22Rv1 (cell line): ENCODE data around the gene TRPV4.

Experiments used
- H3K27ac ChIP-seq: fragments of 450-650 bp; 2 replicates; pipeline ENCODE4 v1.5.1; 2017
- CTCF ChIP-seq: fragments of 450-650 bp; IDR thresholded peaks from 2 replicates; pipeline ENCODE4 v1.5.1; 2017; ENCODE audit warnings: mild to moderate bottlenecking
- ZFX ChIP-seq: fragments of 450-650 bp; IDR thresholded peaks from 2 replicates; pipeline ENCODE4 v1.6.1; 2017; ENCODE audit warnings: antibody characterized with exemption, borderline replicate concordance

TRPV4 gene

DNA sequence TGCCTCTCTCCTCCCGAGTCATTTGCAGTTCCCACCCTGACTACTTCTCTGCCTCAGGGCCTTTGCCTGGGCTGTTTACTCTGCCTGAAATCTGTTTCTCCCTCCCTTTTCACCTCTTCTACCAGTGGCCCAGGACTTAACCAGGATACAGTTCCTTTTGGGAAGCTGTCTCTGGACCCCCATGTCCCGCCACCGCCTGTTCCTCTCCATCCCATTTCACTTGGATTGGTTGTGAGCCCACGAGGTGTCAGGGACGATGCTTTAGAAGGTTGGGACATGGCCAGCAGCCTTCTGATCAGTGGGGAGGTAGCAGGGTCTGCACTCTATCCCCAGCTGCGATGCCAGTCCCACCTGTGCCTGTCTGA lies 67.8 kb downstream of the TRPV4 start:
- no peak for TF ChIP-seq ZFX
- TF ChIP-seq CTCF, result no peak
- H3K27ac ChIP-seq, result no peak overlapping the region

DNA sequence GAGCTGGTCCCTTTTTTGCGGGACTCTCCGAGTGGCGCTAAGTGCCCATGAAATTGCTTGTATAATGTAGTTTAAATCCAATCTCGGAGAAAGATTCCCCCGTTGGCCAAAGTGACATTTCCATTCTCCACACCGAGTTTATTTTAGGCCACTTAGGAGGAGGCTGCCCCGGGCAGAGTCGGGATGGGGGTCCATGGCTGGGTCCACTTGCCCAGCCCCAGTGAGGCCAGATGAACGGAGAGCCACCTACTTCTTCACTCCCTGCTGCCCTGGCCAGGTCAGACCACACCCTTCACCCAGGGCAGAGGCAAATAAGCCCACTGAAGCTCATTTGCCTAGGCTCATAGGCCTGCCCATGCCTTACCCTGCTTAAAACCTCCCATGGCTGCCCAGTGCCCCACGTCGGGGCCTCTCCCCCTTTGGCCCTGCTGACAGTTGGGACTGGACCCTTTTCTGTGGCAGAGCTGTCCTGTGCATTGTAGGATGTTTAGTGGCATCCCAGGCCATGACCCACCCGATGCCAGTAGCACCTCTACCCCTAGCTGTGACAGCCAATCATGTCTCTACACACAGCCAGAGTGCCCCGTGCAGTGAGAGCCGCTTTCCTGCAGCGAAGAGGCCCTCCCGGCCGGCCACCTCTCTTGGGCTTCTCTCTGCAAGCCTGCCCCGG lies 68.3 kb downstream of the TRPV4 start:
- TF ChIP-seq ZFX, result no peak
- H3K27ac ChIP-seq, result no peak overlapping the region

- peak; percentile 10; the same call in 1 of the 2 replicates for TF ChIP-seq CTCF
- no peak for TF ChIP-seq ZFX
Measured at GRCh38 chr12:109764123-109764522, 69.1 kb downstream of the TRPV4 start.

DNA sequence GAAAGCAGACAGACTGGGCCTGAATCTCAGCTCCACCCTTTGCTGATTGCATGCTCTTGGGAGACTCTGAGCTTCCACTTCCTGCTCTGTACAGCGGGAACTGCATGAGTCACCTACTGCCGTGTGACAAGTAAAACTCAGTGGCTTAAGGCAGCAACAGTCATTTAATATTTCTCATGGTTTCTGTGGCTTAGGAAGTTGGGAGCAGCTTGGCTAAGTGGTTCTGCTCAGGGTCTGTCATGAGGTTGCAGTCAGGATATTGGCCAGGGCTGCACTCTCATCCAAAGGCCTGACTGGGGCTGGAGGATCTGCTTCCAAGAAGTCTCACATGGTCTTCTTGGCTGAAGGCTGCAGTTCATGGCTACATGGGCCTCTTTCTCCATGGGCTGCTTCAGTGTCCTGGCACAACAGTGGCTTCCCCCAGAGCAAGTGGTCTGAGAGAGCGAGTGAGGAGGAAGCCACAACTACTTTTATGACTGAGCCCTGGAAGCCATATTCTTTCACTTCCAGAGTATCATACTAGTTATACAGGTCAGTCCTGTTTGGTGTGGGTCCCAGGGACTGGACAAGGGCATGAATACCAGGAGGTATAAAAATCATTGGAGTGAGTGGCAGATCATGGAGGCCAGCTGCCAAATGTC lies 69.9 kb downstream of the TRPV4 start:
- TF ChIP-seq CTCF, result no peak
- TF ChIP-seq ZFX, result no peak
- no peak overlapping the region for H3K27ac ChIP-seq

More at GRCh38 chr12:109764123-109764522, 69.1 kb downstream of the TRPV4 start:
- H3K27ac ChIP-seq, result no peak overlapping the region

GRCh38 chr12:109762673-109763191 lies 70.5 kb downstream of the TRPV4 start:
- TF ChIP-seq CTCF (no peak), ZFX (no peak)
- H3K27ac ChIP-seq, result no peak overlapping the region

GRCh38 chr12:109762071-109762672 lies 71.0 kb downstream of the TRPV4 start:
- no peak overlapping the region for H3K27ac ChIP-seq
- TF ChIP-seq CTCF (no peak), ZFX (no peak)

DNA sequence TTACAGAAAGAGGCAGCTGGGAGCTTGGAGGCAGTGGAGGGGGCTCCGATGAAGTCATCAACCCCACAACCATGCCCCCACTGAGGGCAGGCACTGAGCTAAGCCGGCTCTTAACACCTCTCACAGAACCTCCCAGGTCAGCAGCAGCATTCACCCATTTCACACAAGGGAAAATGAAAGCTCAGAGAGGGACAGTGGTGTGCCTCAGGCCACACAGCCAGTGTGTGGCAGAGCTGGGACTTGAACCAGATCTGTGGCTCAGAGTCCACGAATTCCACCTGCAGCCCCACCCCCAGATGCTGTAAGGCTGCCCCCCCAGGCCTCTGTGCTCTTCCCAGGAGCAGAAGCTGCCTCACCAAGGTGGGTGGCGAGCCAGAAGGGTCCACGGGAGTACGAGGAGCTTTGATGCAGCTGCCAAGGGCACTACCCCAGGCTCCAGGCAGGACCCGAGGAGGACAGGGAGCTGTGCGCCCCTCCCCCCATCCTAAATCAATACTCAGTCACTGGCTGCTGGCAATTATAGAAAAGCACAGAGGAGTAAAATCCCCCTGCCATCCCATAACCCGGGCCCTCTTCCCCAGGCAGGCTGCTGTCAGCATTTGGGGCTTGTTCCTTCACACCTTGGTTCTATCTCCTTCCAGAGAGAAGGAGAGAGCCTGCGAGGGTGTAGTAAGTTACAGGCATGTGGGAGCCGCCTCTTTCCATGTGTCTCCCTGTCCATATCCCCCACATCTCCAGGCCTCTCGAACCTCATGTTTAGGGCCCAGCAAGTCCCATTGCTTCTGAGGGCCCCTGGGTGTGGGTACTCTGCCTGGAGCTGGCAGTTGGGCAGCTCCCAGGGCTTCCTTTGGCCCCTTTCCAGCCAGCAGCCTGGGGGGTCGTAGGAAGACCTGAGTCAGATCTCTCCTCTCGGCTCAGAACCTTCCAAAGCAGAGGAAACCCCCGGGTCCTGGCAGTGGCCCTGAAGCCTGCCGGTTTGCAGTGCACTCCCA lies 72.0 kb downstream of the TRPV4 start:
- no peak overlapping the region for H3K27ac ChIP-seq
- TF ChIP-seq ZFX (no peak), CTCF (no peak)
